K562 (cell line): ENCODE results near the gene ZDHHC1. TPM values are rescaled to one million over a fixed set of nuclear protein-coding genes. Genes with fewer than 3 reads are reported as not detected.
A peak's percentile ranks its signal among the peaks of the same experiment; 100 is the strongest.

ENCODE experiments used
- ASH1L ChIP-seq: fragments of 450-650 bp; IDR thresholded peaks from 2 replicates; pipeline ENCODE4 v1.6.1; 2018; ENCODE audit warnings: borderline replicate concordance, mild to moderate bottlenecking, low read depth; ENCODE audit not compliant: partially characterized antibody
- CREB5 ChIP-seq: fragments of 250-450 bp; sonication (Bioruptor Pico); IDR thresholded peaks from 2 replicates; pipeline ENCODE4 v1.5.0; 2020; ENCODE audit warnings: mild to moderate bottlenecking
- ETS1 ChIP-seq: conservative IDR thresholded peaks from 2 replicates; pipeline ENCODE4 v1.6.1; 2011; ENCODE audit warnings: low read depth, mild to moderate bottlenecking, low read length; ENCODE audit not compliant: control insufficient read depth
- GMEB1 ChIP-seq: fragments of 250-450 bp; sonication (Bioruptor Pico); IDR thresholded peaks from 2 replicates; pipeline ENCODE4 v1.4.0; 2020; ENCODE audit warnings: mild to moderate bottlenecking
- KDM5B ChIP-seq: fragments of 200-600 bp; sonication (generic); IDR thresholded peaks from 2 replicates; pipeline ENCODE4 v1.6.1; 2012; ENCODE audit warnings: low read depth, mild to moderate bottlenecking, moderate library complexity, low read length, control low read depth, inconsistent platforms; ENCODE audit not compliant: insufficient replicate concordance
- NCOA6 ChIP-seq: fragments of 450-650 bp; IDR thresholded peaks from 2 replicates; pipeline ENCODE4 v1.6.1; 2017; ENCODE audit warnings: mild to moderate bottlenecking
- NR4A1 ChIP-seq, 2 experiments: fragments of 250-450 bp in 1 of 2; fragments of 450-650 bp in 1 of 2; sonication (Bioruptor Pico) in 1 of 2; IDR thresholded peaks; 2 replicates each; pipeline versions ENCODE4 v1.4.0 to v1.6.1; 2016 to 2020; ENCODE audit warnings: mild to moderate bottlenecking in 2 of 2, missing compliant biosample characterization in 1 of 2, missing genetic modification characterization in 1 of 2, moderate library complexity in 1 of 2
- PBX2 ChIP-seq, 2 experiments: IDR thresholded peaks in 1 of 2; conservative IDR thresholded peaks in 1 of 2; 2 replicates each; pipeline ENCODE4 v1.6.1; 2016; ENCODE audit warnings: low read depth in 2 of 2, mild to moderate bottlenecking in 1 of 2, missing compliant biosample characterization in 1 of 2, missing genetic modification characterization in 1 of 2, moderate library complexity in 1 of 2
- RFX1 ChIP-seq: fragments of 450-650 bp; IDR thresholded peaks from 2 replicates; pipeline ENCODE4 v1.6.1; 2016; ENCODE audit warnings: mild to moderate bottlenecking, moderate library complexity
- SIN3B ChIP-seq: fragments of 450-650 bp; IDR thresholded peaks from 2 replicates; pipeline ENCODE4 v1.6.1; 2017; ENCODE audit warnings: low read depth, mild to moderate bottlenecking, moderate library complexity
- SP1 ChIP-seq: sonication (generic); formaldehyde crosslinking; IDR thresholded peaks from 2 replicates; pipeline ENCODE4 v1.8.1; 2022; ENCODE audit warnings: mild to moderate bottlenecking, missing genetic modification reagents
- USF2 ChIP-seq: sonication (generic); formaldehyde crosslinking; IDR thresholded peaks from 2 replicates; pipeline ENCODE4 v1.5.0; 2020; ENCODE audit warnings: missing genetic modification reagents
- ZNF12 ChIP-seq: sonication (generic); formaldehyde crosslinking; IDR thresholded peaks from 2 replicates; pipeline ENCODE4 v1.4.0; 2020; ENCODE audit warnings: mild to moderate bottlenecking, missing genetic modification reagents
- ZNF239 ChIP-seq: fragments of 250-450 bp; sonication (Bioruptor Pico); IDR thresholded peaks from 2 replicates; pipeline ENCODE4 v1.4.0; 2020; ENCODE audit warnings: mild to moderate bottlenecking
- polyA plus RNA-seq, 8 experiments: library from polyadenylated mRNA; depleted of rRNA in 4 of 8; stranded (reverse) in 5 of 8; unstranded in 3 of 8; fragments of >200 nt; fragmentation: Nextera tagmentation in 2 of 8; fragmentation: Illumina TruSeq in 1 of 8; extraction: Ambion mirVana in 2 of 8; extraction: Trizol in 1 of 8; gene quantifications; 2 replicates each; pipeline versions ENCODE4 v1.2.1 to v1.2.3, GENCODE V29; 2011 to 2014; ENCODE audit warnings: inconsistent platforms in 1 of 8, missing spikeins in 1 of 8
- total RNA-seq, 7 experiments: library from RNA; depleted of rRNA in 6 of 7; stranded (reverse); fragments of >200 nt in 6 of 7; fragmentation: Illumina TruSeq in 2 of 7; extraction: Trizol in 2 of 7; gene quantifications; 2 replicates each; pipeline versions ENCODE4 v1.2.1 to v1.2.3, GENCODE V29; 2011 to 2021; ENCODE audit warnings: low replicate concordance in 1 of 7

ZDHHC1 gene
- total and polyA plus RNA-seq, 9 of the 15 experiments (the other 6 are each of a cell fraction or from before 2014, with no cell fraction given): 0.06 to 0.77 (median 0.25) TPM; not detected in 4

- no peak for TF ChIP-seq NR4A1 (CRISPR knock-in tag; IDR thresholded peaks at IDR 0.05)
- TF ChIP-seq NR4A1 (tag; IDR thresholded peaks at IDR 0.05): no peak
- no peak for TF ChIP-seq NCOA6
- no peak for TF ChIP-seq PBX2 (CRISPR knock-in tag; IDR thresholded peaks at IDR 0.05; ENCODE audit: low read depth)
- peak; percentile 30; the same call in 1 of the 2 replicates for TF ChIP-seq PBX2 (tag; conservative IDR thresholded peaks at IDR 0.05; ENCODE audit: low read depth)
- no peak for TF ChIP-seq CREB5 (CRISPR knock-in tag)
- TF ChIP-seq ZNF239 (CRISPR knock-in tag): no peak
- 0 out of 2 replicates have a peak, but pooled peaks have one; percentile 28 for TF ChIP-seq ETS1
- no peak for TF ChIP-seq ZNF12 (CRISPR knock-in tag)
- TF ChIP-seq RFX1: peak; percentile 84
- peak; percentile 38; the same call in 1 of the 2 replicates for TF ChIP-seq SP1
- TF ChIP-seq SIN3B: 0 out of 2 replicates have a peak, but pooled peaks have one; percentile 32
- no peak for TF ChIP-seq USF2
- no peak for TF ChIP-seq ASH1L
- TF ChIP-seq GMEB1: no peak
- no peak for TF ChIP-seq KDM5B
Observed at GRCh38 chr16:67393111-67393787, 23.0 kb downstream of the ZDHHC1 start, which contains the start of gene TPPP3 (continued).
